HG02852 (cell line): ENCODE measurements around the gene SIAH3.
"Not testable (repeated sequence)": the region's sequence is repeated elsewhere in the genome, so short reads cannot be mapped to it uniquely, and the experiment has no call there.

Source experiments
- ATAC-seq: cut with Tn5 transposase; IDR thresholded peaks from one replicate; pipeline ENCODE4 v1.9.1; 2021; ENCODE audit warnings: mild to moderate bottlenecking, moderate library complexity; ENCODE audit not compliant: unreplicated experiment

Gene SIAH3

GRCh38 chr13:45851171-45851921 is at the start of gene SIAH3:
Gene SIAH3, minus strand, starts transcription at chr13:45851753. Its CDS starts 124 bp downstream, at chr13:45851629.
- ATAC-seq = no peak

GRCh38 chr13:45899406-45899805 is 47.9 kb upstream of the SIAH3 start:
- ATAC-seq = no peak

GRCh38 chr13:45897562-45897961 is 46.0 kb upstream of the SIAH3 start:
- no peak for ATAC-seq

GRCh38 chr13:45896285-45896684 is 44.7 kb upstream of the SIAH3 start:
- ATAC-seq = no peak

- ATAC-seq = no peak
Measured at GRCh38 chr13:45895881-45896280, 44.3 kb upstream of the SIAH3 start.

GRCh38 chr13:45892513-45892912 is 41.0 kb upstream of the SIAH3 start:
- no peak for ATAC-seq

GRCh38 chr13:45889590-45890243 is 38.2 kb upstream of the SIAH3 start:
- no peak for ATAC-seq

- ATAC-seq = no peak
Measured at GRCh38 chr13:45886466-45886865, 34.9 kb upstream of the SIAH3 start.

GRCh38 chr13:45885194-45885593 is 33.6 kb upstream of the SIAH3 start:
- ATAC-seq = no peak

- ATAC-seq = no peak
Measured at GRCh38 chr13:45882626-45883025, 31.1 kb upstream of the SIAH3 start.

GRCh38 chr13:45881353-45881752 is 29.8 kb upstream of the SIAH3 start:
- no peak for ATAC-seq

GRCh38 chr13:45880242-45880641 is 28.7 kb upstream of the SIAH3 start:
- ATAC-seq = no peak

- no peak for ATAC-seq
Measured at GRCh38 chr13:45879666-45880065, 28.1 kb upstream of the SIAH3 start.

GRCh38 chr13:45878966-45879365 is 27.4 kb upstream of the SIAH3 start:
- ATAC-seq = no peak

GRCh38 chr13:45876781-45877180 is 25.2 kb upstream of the SIAH3 start:
- no peak for ATAC-seq

- no peak for ATAC-seq
Measured at GRCh38 chr13:45875951-45876350, 24.4 kb upstream of the SIAH3 start.

- no peak for ATAC-seq
Measured at GRCh38 chr13:45873491-45874325, 22.2 kb upstream of the SIAH3 start.

GRCh38 chr13:45872566-45872965 is 21.0 kb upstream of the SIAH3 start:
- no peak for ATAC-seq

- ATAC-seq = not testable (repeated sequence)
Measured at GRCh38 chr13:45871201-45871600, 19.6 kb upstream of the SIAH3 start.

GRCh38 chr13:45870232-45870631 is 18.7 kb upstream of the SIAH3 start:
- ATAC-seq = no peak

- no peak for ATAC-seq
Measured at GRCh38 chr13:45865414-45865813, 13.9 kb upstream of the SIAH3 start.
